GM18858 (cell line): ENCODE measurements around the gene SULT1A2.
"Not testable (repeated sequence)": the region's sequence is repeated elsewhere in the genome, so short reads cannot be mapped to it uniquely, and the experiment has no call there.

Experiments used
- ATAC-seq: cut with Tn5 transposase; IDR thresholded peaks from one replicate; pipeline ENCODE4 v1.9.1; 2021; ENCODE audit not compliant: unreplicated experiment

SULT1A2 gene

GRCh38 chr16:28596840-28597691, at the start of gene SULT1A2:
Gene SULT1A2 (minus strand): TSS chr16:28597050. CDS start chr16:28595930, 1,120 bp downstream.
- no peak for ATAC-seq

DNA sequence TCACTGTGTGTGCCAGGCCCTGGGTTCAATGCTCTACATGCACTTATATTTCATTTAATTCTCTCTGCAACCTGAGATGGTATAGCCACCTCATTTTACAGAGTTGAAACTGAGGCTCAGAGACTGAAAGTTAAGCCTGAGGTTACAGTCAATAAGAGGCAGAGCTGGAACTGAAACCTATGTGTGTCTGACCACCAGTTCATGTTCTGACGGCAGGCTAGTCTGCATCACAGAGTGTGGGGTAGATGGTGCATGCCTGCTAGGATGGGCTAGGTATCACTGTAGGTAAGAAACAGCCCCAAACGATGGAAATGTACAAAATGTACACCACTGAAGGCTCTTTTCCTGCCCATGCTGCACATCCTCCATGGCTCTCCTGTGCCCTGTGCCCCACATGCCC, 43.1 kb upstream of the SULT1A2 start:
- not testable (repeated sequence) for ATAC-seq

DNA sequence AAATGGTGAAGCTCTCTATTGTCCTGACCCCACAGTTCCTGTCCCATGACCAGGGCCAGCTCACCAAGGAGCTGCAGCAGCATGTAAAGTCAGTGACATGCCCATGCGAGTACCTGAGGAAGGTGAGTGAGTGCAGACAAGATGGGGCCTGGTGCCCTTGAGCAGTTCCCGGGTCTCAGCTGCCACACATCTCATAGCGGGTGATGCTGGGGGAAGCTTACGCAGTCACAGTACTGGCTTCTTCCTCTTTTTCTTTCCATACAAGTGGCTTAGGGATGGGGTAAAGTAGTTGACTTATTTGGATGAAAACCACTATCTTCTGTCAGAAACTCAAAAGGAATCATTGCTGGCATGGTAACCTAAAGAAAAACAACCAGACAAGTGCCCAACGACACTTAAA, 41.5 kb upstream of the SULT1A2 start:
- ATAC-seq, result not testable (repeated sequence)

DNA sequence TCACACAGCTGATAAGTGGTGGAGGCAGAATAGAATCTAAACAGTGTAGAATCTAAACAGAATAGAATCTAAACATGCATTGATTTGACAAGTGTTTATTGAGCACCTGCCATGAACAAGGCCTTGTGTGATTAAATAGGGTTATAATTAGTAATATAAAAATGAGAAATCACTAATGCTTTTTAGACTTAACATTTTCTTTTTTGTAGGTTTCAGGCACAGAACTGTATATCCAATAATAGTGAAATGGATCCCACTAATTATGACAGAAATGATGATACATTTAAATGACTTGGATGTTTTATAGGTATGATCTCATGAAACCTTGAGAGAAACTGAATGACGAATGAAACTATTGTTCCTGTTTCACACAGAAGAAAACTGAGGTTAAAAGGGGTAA, 40.9 kb upstream of the SULT1A2 start, which contains the start of gene NPIPB8:
TSS of gene NPIPB8 (plus strand) at position 301 of the 400 bp plus-strand sequence. CDS start 296 bp downstream, outside the sequence.
- not testable (repeated sequence) for ATAC-seq

- ATAC-seq, result not testable (repeated sequence)
Observed at GRCh38 chr16:28636093-28636823, 39.4 kb upstream of the SULT1A2 start.

GRCh38 chr16:28630905-28631304, 34.1 kb upstream of the SULT1A2 start:
- not testable (repeated sequence) for ATAC-seq

DNA sequence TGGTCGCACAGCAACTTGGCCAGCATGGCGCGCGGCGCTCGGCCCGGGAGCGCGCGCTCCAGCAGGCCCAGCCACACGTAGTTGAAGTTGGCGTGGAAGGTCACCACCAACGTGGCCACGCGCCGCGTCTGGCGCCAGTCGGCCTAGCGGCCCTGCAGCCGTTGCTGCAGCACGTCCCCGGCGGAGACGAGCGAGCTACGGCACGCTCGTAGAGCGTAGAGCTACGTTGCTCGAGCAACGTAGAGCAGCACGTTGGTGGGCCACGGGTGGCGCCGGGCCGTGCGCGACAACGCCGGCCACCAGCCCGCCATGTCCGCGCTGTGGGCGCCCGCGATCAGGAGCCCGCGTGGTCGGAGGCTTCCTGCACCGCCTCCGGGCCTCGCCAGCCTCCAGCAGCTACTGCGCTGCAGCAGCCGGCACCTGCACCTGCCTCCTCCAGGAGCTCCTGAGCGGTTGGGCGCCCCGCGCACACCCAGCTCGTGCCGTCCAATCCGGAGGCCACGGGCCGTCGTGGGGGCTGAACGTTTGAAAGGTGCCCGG, 26.4 kb upstream of the SULT1A2 start:
- ATAC-seq, result no peak

GRCh38 chr16:28622532-28623171, 25.8 kb upstream of the SULT1A2 start:
- ATAC-seq, result not testable (repeated sequence)

DNA sequence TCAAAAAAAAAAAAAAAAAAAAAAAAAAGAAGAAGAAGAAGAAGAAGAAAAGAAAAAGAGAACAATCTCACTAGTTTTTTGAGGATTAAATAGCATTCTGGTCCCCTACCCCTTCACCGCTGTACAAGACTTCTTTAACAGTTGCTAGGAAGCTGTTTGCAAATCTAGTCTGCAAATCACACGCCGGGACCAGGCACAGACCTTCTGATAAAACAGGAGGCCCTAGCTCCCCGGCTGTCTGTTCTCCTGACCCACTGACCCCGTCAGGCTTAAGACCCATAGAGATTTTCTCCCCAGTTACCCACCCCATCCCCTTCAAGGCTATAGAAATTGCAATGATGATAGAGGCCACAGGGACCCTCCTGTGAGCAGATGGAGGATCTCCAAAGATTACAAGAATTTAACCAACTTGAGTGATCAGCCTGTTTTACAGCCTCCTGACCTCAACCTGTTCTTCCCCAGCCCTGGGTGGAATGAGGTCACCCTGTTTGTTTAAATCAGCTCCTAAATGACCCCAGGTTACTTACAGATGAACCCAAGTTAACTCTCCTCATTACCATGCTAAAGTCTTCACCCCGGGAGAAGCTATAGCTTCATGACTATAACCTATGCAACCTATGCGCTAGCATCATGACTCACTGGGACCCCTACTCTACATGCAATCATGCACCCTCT, 24.8 kb upstream of the SULT1A2 start:
- ATAC-seq, result no peak

DNA sequence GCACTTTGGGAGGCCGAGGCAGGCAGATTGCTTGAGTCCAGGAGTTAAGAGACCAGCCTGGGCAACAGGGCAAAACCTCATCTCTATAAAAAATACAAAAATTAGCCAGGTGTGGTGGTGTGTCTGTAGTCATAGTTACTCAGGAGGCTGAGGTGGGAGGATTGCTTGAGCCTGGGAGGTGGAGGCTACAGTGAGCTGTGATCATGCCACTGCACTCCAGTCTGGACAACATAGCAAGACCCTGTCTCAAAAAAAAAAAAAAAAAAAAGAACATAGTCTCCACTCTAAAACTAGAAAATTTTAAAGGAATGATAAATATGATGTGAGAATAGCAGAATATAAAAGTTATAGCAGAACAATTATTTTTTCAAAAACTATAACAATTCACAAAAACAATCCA, 23.5 kb upstream of the SULT1A2 start:
- not testable (repeated sequence) for ATAC-seq

- ATAC-seq, result no peak
Observed at GRCh38 chr16:28617874-28618273, 21.0 kb upstream of the SULT1A2 start.

DNA sequence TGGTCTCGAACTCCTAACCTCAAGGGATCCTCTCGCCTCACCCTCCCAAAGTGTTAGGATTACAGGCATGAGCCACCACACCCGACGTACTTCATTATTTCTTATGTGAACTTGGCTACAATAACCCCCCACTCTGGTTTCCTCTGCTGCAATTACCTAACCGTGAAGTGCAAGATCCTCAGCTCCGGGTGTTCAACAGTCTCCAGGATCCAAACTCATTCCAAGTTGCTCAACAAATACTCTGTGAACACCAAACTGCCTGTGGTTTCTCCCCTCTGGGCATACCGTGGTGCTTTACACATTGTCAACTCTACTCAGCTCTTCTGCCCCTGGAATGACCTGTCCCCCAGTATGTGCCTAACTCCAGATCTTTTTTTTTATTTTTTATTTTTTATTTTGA, 19.8 kb upstream of the SULT1A2 start:
- no peak for ATAC-seq

GRCh38 chr16:28616224-28616577, 19.4 kb upstream of the SULT1A2 start:
- not testable (repeated sequence) for ATAC-seq

- not testable (repeated sequence) for ATAC-seq
Observed at GRCh38 chr16:28615486-28616223, 18.8 kb upstream of the SULT1A2 start.

DNA sequence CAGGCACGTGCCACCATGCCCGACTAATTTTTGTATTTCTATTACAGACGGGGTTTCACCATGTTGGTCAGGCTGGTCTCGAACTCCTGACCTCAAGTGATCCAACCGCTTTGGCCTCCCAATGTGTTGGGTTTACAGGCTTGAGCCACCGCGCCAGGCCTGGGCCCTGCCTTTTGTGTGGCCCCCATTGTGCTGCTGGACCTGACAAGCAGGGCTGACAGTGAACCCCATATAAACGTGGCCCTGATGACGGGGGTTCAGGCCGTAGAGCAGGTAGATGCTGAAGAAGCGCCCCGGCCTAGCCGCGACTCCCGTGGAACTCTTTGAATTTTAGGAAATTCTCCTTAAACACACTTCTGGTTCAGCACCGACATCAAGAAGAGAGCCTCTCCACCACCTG, 17.7 kb upstream of the SULT1A2 start:
- ATAC-seq, result not testable (repeated sequence)

- ATAC-seq, result not testable (repeated sequence)
Observed at GRCh38 chr16:28613912-28614311, 17.1 kb upstream of the SULT1A2 start.

DNA sequence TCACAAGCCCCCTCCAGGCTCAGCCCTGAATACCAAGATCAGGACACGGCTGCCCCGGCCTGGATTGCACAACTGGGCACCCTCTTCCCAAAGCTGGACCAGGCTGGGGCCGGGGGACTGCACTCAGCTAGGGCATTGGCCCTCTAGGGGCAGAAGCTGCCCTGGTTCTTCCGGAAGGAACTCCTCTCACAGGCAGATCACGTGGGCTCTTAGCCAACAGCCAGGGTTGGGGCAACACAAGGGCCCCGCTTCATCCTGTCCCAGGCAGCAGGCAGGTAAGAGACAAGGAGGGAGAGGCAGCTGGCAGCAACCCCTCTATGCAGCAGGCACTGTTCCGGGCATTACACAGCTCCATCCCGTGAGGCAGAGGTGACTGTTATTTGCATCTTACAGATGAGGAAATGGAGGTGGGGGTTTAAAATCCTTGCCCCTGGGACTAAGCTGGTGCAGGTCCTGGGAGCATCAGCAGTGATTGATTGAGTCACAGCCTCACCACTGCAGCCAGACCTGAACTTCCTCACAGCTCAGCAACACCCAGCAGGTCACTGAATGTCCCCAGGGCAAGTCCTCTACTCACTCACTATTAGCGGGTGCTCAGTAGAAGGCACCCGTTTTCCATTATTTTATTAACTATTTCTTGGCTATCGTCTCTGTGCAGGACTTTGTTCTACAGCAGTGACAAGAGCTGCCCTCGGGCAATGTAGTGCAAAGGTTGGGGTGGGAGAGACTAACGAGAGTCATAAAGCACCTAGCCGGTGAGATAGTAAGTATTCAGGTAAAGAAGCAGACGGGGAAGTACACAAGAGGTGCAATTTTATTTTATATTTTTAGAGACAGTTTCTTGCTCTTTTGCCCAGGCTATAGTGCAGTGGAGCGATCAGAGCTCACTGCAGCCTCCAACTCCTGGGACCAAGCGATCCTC, 15.8 kb upstream of the SULT1A2 start:
- ATAC-seq, result not testable (repeated sequence)

DNA sequence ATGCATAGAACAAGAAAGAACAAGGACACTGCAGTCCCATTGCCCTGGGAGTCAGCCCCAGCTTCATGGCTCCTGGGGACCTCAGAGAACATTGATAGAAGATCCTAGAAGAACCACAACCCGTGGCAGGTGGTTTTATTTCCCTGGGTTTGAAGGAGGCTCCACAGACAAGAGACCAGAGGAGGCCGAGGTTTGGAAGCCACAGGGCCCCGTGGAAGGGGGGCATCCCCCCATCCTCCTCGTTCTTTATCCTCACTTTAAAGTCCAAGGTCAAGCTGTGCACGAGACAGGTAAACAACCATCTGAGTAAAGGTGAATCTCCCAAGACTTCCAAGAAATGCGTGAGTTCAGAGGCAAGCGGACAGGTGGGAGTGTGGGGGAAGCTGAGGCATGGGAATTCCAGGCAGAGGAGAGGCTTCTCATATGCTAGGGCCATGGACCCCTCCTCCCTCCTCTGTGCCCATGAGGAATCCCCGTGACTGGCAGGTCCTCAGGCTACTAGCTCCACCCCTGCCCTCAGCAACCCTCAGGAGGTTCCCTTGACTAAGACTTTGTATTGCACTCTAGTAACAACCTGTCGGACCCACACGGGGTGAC, 13.8 kb upstream of the SULT1A2 start:
- ATAC-seq, result no peak
